SK-N-SH (cell line): ENCODE data around the gene MATN1. TPM values are rescaled to one million over a fixed set of nuclear protein-coding genes. Genes with fewer than 3 reads are reported as not detected.

Source experiments
- CTCF ChIA-PET: fragments of 300-600, 350-600 bp; formaldehyde crosslinking; extraction: SDS; loops from one replicate; lab custom pipeline; 2021; lab: Yijun Ruan, JAX
- POLR2A ChIA-PET: fragments of 350-600 bp; sonication (Branson Sonifier 250); formaldehyde crosslinking; extraction: SDS; loops from one replicate; lab custom pipeline; 2020; ENCODE audit warnings: antibody characterized with exemption, inconsistent platforms; lab: Yijun Ruan, JAX
- DNase-seq: peaks from one replicate; pipeline ENCODE4 v3.0.0; 2012
- H2AFZ ChIP-seq: fragments of 200-600 bp; sonication (generic); 2 replicates; pipeline ENCODE4 v1.8.1; 2016; ENCODE audit warnings: antibody characterized with exemption, mild to moderate bottlenecking, low read depth
- H3F3A ChIP-seq: fragments of 200-600 bp; sonication (generic); replicated peaks from 2 replicates; pipeline ENCODE3; 2016; ENCODE audit warnings: antibody characterized with exemption, mild to moderate bottlenecking; ENCODE audit not compliant: insufficient read depth
- H3K27ac ChIP-seq, 2 experiments: fragments of 200-500 bp in 1 of 2; fragments of 200-600 bp in 1 of 2; sonication (Bioruptor generic) in 1 of 2; sonication (generic), shearing (Covaris generic) in 1 of 2; 2 replicates each; pipeline versions ENCODE4 v1.5.1 to v1.6.1; 2014 to 2016; ENCODE audit warnings: low read depth in 2 of 2, inconsistent platforms in 1 of 2, low read length in 1 of 2, mild to moderate bottlenecking in 1 of 2, mixed read lengths in 1 of 2
- H3K27me3 ChIP-seq: fragments of 200-600 bp; sonication (generic), shearing (Covaris generic); 2 replicates; pipeline ENCODE4 v1.6.1; 2016; ENCODE audit warnings: mixed run types; ENCODE audit not compliant: insufficient read depth
- H3K36me3 ChIP-seq, 2 experiments: fragments of 200-500 bp in 1 of 2; fragments of 200-600 bp in 1 of 2; sonication (Bioruptor generic) in 1 of 2; sonication (generic) in 1 of 2; replicated peaks in 1 of 2; 2 replicates each; pipeline versions ENCODE3 to v1.5.1; 2014 to 2016; ENCODE audit warnings: low read length in 1 of 2, mild to moderate bottlenecking in 1 of 2; ENCODE audit not compliant: insufficient read depth in 2 of 2, control insufficient read depth in 1 of 2
- H3K4me1 ChIP-seq, 2 experiments: fragments of 200-500 bp in 1 of 2; fragments of 200-600 bp in 1 of 2; sonication (Bioruptor generic) in 1 of 2; sonication (generic), shearing (Covaris generic) in 1 of 2; 2 replicates each; pipeline versions ENCODE4 v1.5.1 to v1.6.1; 2014 to 2016; ENCODE audit warnings: low read depth in 1 of 2, low read length in 1 of 2, mixed run types in 1 of 2; ENCODE audit not compliant: insufficient read depth in 2 of 2, control insufficient read depth in 1 of 2
- H3K4me2 ChIP-seq: fragments of 200-600 bp; sonication (generic), shearing (Covaris generic); 2 replicates; pipeline ENCODE4 v1.6.1; 2017; ENCODE audit warnings: mixed run types
- H3K4me3 ChIP-seq, 2 experiments: fragments of 200-500 bp in 1 of 2; fragments of 200-600 bp in 1 of 2; sonication (Bioruptor generic) in 1 of 2; sonication (generic), shearing (Covaris generic) in 1 of 2; 2 replicates each; pipeline versions ENCODE4 v1.5.1 to v1.8.1; 2014 to 2016; ENCODE audit warnings: low read depth in 2 of 2, inconsistent platforms in 1 of 2, low read length in 1 of 2, mild to moderate bottlenecking in 1 of 2, mixed read lengths in 1 of 2, moderate library complexity in 1 of 2
- H3K79me2 ChIP-seq: fragments of 200-600 bp; sonication (generic); 2 replicates; pipeline ENCODE4 v1.8.1; 2017; ENCODE audit warnings: mild to moderate bottlenecking; ENCODE audit not compliant: insufficient read depth
- H3K9ac ChIP-seq: fragments of 200-600 bp; sonication (generic); 2 replicates; pipeline ENCODE4 v1.6.1; 2017; ENCODE audit warnings: mixed run types
- H3K9me2 ChIP-seq: fragments of 200-600 bp; sonication (generic); 2 replicates; pipeline ENCODE4 v1.6.1; 2017; ENCODE audit warnings: mixed run types
- H3K9me3 ChIP-seq: fragments of 200-600 bp; sonication (generic); 2 replicates; pipeline ENCODE4 v1.6.1; 2017; ENCODE audit warnings: mixed run types, mild to moderate bottlenecking, moderate library complexity
- H4K20me1 ChIP-seq: fragments of 200-600 bp; sonication (generic); 2 replicates; pipeline ENCODE4 v1.6.1; 2017; ENCODE audit warnings: mild to moderate bottlenecking, mixed run types; ENCODE audit not compliant: insufficient read depth
- ELF1 ChIP-seq: IDR thresholded peaks from 2 replicates; pipeline ENCODE4 v1.4.0; 2012
- EZH2phosphoT487 ChIP-seq: fragments of 200-600 bp; sonication (generic); IDR thresholded peaks from 2 replicates; pipeline ENCODE4 v1.6.1; 2017; ENCODE audit warnings: low read depth, mixed run types, mild to moderate bottlenecking, antibody characterized with exemption, moderate library complexity, borderline replicate concordance
- FOSL2 ChIP-seq: IDR thresholded peaks from 2 replicates; pipeline ENCODE4 v1.4.0; 2012; ENCODE audit warnings: low read depth, mild to moderate bottlenecking, moderate library complexity, borderline replicate concordance
- FOXJ3 ChIP-seq: sonication (generic); formaldehyde crosslinking; IDR thresholded peaks from 2 replicates; pipeline ENCODE4 v1.5.1; 2020; ENCODE audit warnings: mild to moderate bottlenecking, missing genetic modification reagents
- GABPA ChIP-seq: IDR thresholded peaks from 2 replicates; pipeline ENCODE4 v1.4.0; 2012; ENCODE audit warnings: low read depth, mild to moderate bottlenecking
- GATA2 ChIP-seq: sonication (generic); formaldehyde crosslinking; IDR thresholded peaks from 2 replicates; pipeline ENCODE4 v1.5.0; 2020; ENCODE audit warnings: mild to moderate bottlenecking, missing genetic modification reagents
- IRF3 ChIP-seq: fragments of 150-350 bp; IDR thresholded peaks from 2 replicates; pipeline ENCODE4 v1.6.1; 2016; ENCODE audit warnings: mild to moderate bottlenecking, low read depth, low read length
- MXI1 ChIP-seq: IDR thresholded peaks from 2 replicates; pipeline ENCODE4 v1.6.1; 2012; ENCODE audit warnings: mild to moderate bottlenecking, low read depth, low read length, improper control_type of control experiment
- NFIC ChIP-seq: IDR thresholded peaks from 2 replicates; pipeline ENCODE4 v1.4.0; 2012; ENCODE audit warnings: borderline replicate concordance
- NRF1 ChIP-seq: IDR thresholded peaks from 2 replicates; pipeline ENCODE4 v1.6.1; 2012; ENCODE audit warnings: low read depth, mild to moderate bottlenecking, low read length
- RAD21 ChIP-seq: IDR thresholded peaks from 2 replicates; pipeline ENCODE4 v1.6.1; 2012; ENCODE audit warnings: mild to moderate bottlenecking, low read length
- RCOR1 ChIP-seq: fragments of 150-350 bp; IDR thresholded peaks from 2 replicates; pipeline ENCODE4 v1.6.1; 2017; ENCODE audit warnings: antibody characterized with exemption, low read length
- RFX5 ChIP-seq: IDR thresholded peaks from 2 replicates; pipeline ENCODE4 v1.6.1; 2012; ENCODE audit warnings: mild to moderate bottlenecking, improper control_type of control experiment, low read length
- RXRA ChIP-seq: IDR thresholded peaks from 2 replicates; pipeline ENCODE4 v1.4.0; 2012; ENCODE audit warnings: low read depth, mild to moderate bottlenecking, borderline replicate concordance
- SIN3A ChIP-seq: IDR thresholded peaks from 2 replicates; pipeline ENCODE4 v1.6.1; 2012; ENCODE audit warnings: low read depth, mild to moderate bottlenecking, low read length, moderate library complexity, borderline replicate concordance
- YY1 ChIP-seq: IDR thresholded peaks from 2 replicates; pipeline ENCODE4 v1.4.0; 2012; ENCODE audit warnings: low read depth, mild to moderate bottlenecking
- ZBTB33 ChIP-seq: IDR thresholded peaks from 2 replicates; pipeline ENCODE4 v1.4.0; 2012; ENCODE audit warnings: low read depth, borderline replicate concordance
- WGBS: methylation state at CpG from one replicate; pipeline ENCODE4 v1.1.6; 2017; ENCODE audit warnings: low lambda C conversion rate; 5-methylcytosine and 5-hydroxymethylcytosine counted together
- polyA plus RNA-seq, 3 experiments: library from polyadenylated mRNA; depleted of rRNA; stranded (reverse); fragments of >200 nt; gene quantifications; 2 replicates each; pipeline ENCODE4 v1.2.3, GENCODE V29; 2012

The MATN1 gene
- polyA plus RNA-seq, 1 of the 3 experiments (the other 2 are of a cell fraction), result 0.23 TPM

GRCh38 chr1:30728832-30729638 is 5.7 kb upstream of the MATN1 start:
- WGBS, result 79% methylated on average over 11 of the region's 17 CpGs
- H3K9ac ChIP-seq, result no peak overlapping the region

More at GRCh38 chr1:30728832-30729638, 5.7 kb upstream of the MATN1 start:
- no peak overlapping the region for H3K4me2 ChIP-seq
- CTCF ChIA-PET, result interaction anchor here (1.7 to 14.9 kb wide), 4 partner anchors 10 to 182 kb away, joined by 5 to 377 read pairs (median 26); no protein-coding TSS in a partner anchor
- DNase-seq, result no peak
- TF ChIP-seq YY1, result no peak
- no peak for TF ChIP-seq SIN3A
- no peak for TF ChIP-seq NFIC
- TF ChIP-seq RXRA, result no peak
- no peak for TF ChIP-seq RFX5
- TF ChIP-seq GATA2 (CRISPR knock-in tag), result no peak
- no peak for TF ChIP-seq GABPA
- TF ChIP-seq EZH2phosphoT487, result no peak
- no peak for TF ChIP-seq RCOR1
- no peak for TF ChIP-seq ZBTB33
- TF ChIP-seq FOXJ3 (CRISPR knock-in tag), result no peak
- no peak for TF ChIP-seq NRF1
- no peak for TF ChIP-seq MXI1
- no peak for TF ChIP-seq RAD21
- TF ChIP-seq FOSL2, result no peak
- no peak for TF ChIP-seq ELF1
- no peak for TF ChIP-seq IRF3
- TF ChIP-seq, all 33 proteins: peak for 0
- Histone ChIP-seq H3K27me3 (no peaks in the 10 kb centered on the region), H3K36me3 (peaks cover 0 to 9% of the 10 kb centered on the region in 2 experiments), H3K79me2 (no peaks in the 10 kb centered on the region), H4K20me1 (no peaks in the 10 kb centered on the region), H3K9me3 (no peaks in the 10 kb centered on the region), H3F3A (peaks cover 11% of the 10 kb centered on the region), H3K9me2 (no peaks in the 10 kb centered on the region), H3K27ac (no peak overlapping the region), H3K4me1 (peaks cover 6% of the 10 kb centered on the region in 2 experiments; a peak in 3 of 4 replicates), H3K4me3 (no peak overlapping the region), H2AFZ (no peak overlapping the region)
- POLR2A ChIA-PET, result no interaction called here
